Naive thymus-derived CD4-positive, alpha-beta T cell (primary cell): ENCODE measurements around the gene CRAMP1. TPM values are rescaled to one million over a fixed set of nuclear protein-coding genes. Genes with fewer than 3 reads are reported as not detected.

Source experiments
- ATAC-seq: fragments of 150-1000 bp; cut with Tn5 transposase; 2 replicates; pipeline ENCODE4 v1.10.0; 2021; ENCODE audit warnings: mild to moderate bottlenecking, moderate library complexity
- CTCF ChIA-PET: fragments of 350-600 bp; sonication (Branson Sonifier 250); formaldehyde crosslinking; loops from one replicate; lab custom pipeline; 2021; ENCODE audit warnings: antibody characterized with exemption; lab: Charles Lee
- POLR2A ChIA-PET: fragments of 350-600 bp; sonication (Branson Sonifier 250); formaldehyde crosslinking; loops from one replicate; lab custom pipeline; 2021; ENCODE audit warnings: antibody characterized with exemption, inconsistent platforms; lab: Charles Lee
- DNase-seq, 9 donors: peaks; one replicate each; pipeline versions ENCODE4 v3.0.0 to v3.0.0-alpha.2; 2020 to 2022; ENCODE audit warnings: mixed read lengths in 1 of 9
- H3K27ac ChIP-seq: one replicate; pipeline ENCODE4 v1.7.0; 2013; ENCODE audit warnings: mild to moderate bottlenecking, low read depth, low read length, moderate library complexity
- H3K27me3 ChIP-seq, 2 donors: one replicate each; pipeline ENCODE4 v1.7.0; 2013; ENCODE audit warnings: low read length in 2 of 2, mild to moderate bottlenecking in 2 of 2, moderate library complexity in 2 of 2; ENCODE audit not compliant: control insufficient read depth in 2 of 2, insufficient read depth in 2 of 2
- H3K36me3 ChIP-seq, 3 experiments: 1 replicate in 2 of 3; 2 replicates in 1 of 3; pipeline ENCODE4 v1.7.0; 2013; ENCODE audit warnings: low read length in 3 of 3, mild to moderate bottlenecking in 3 of 3, moderate library complexity in 1 of 3; ENCODE audit not compliant: insufficient read depth in 3 of 3, control insufficient read depth in 2 of 3
- H3K4me1 ChIP-seq, 2 donors: one replicate each; pipeline ENCODE4 v1.7.0; 2013; ENCODE audit warnings: low read length in 2 of 2, mild to moderate bottlenecking in 2 of 2, moderate library complexity in 1 of 2; ENCODE audit not compliant: control insufficient read depth in 2 of 2, insufficient read depth in 2 of 2
- H3K4me3 ChIP-seq: 2 replicates; pipeline ENCODE4 v1.7.0; 2013; ENCODE audit warnings: mild to moderate bottlenecking, low read length
- H3K9me3 ChIP-seq, 3 experiments: 1 replicate in 2 of 3; 2 replicates in 1 of 3; pipeline ENCODE4 v1.7.0; 2013; ENCODE audit warnings: low read length in 3 of 3; ENCODE audit not compliant: control insufficient read depth in 2 of 3
- H3K27ac Mint-ChIP-seq, 9 donors: one replicate each; pipeline ENCODE4 v1.8.0; 2020 to 2022; ENCODE audit warnings: mixed read lengths in 9 of 9, mild to moderate bottlenecking in 8 of 9, moderate library complexity in 5 of 9, inconsistent platforms in 2 of 9
- H3K27me3 Mint-ChIP-seq, 5 donors: one replicate each; pipeline ENCODE4 v1.8.0; 2021 to 2022; ENCODE audit warnings: mixed read lengths in 5 of 5, mild to moderate bottlenecking in 1 of 5
- H3K36me3 Mint-ChIP-seq, 5 donors: one replicate each; pipeline ENCODE4 v1.8.0; 2020 to 2022; ENCODE audit warnings: mixed read lengths in 5 of 5, mild to moderate bottlenecking in 3 of 5, inconsistent platforms in 1 of 5
- H3K4me1 Mint-ChIP-seq, 7 donors: one replicate each; pipeline ENCODE4 v1.8.0; 2020 to 2022; ENCODE audit warnings: mixed read lengths in 7 of 7, mild to moderate bottlenecking in 3 of 7, inconsistent platforms in 1 of 7
- H3K4me3 Mint-ChIP-seq, 10 donors: one replicate each; pipeline ENCODE4 v1.8.0; 2020 to 2022; ENCODE audit warnings: mild to moderate bottlenecking in 10 of 10, mixed read lengths in 10 of 10, moderate library complexity in 6 of 10, inconsistent platforms in 2 of 10
- H3K9me3 Mint-ChIP-seq, 11 donors: one replicate each; pipeline ENCODE4 v1.8.0; 2020 to 2022; ENCODE audit warnings: mixed read lengths in 11 of 11, mild to moderate bottlenecking in 4 of 11, inconsistent platforms in 1 of 11, moderate library complexity in 1 of 11
- intact Hi-C, 2 donors: fragments of 100-400 bp; cut with micrococcal nuclease; formaldehyde crosslinking; loops; one replicate each; pipeline ENCODE4 v1.15.1; 2023
- polyA plus RNA-seq, 2 donors: library from polyadenylated mRNA; unstranded; fragments of 300-500 nt; fragmentation: Illumina TruSeq; gene quantifications; one replicate each; pipeline ENCODE4 v1.2.3, GENCODE V29; 2021
- total RNA-seq, 6 experiments: library from RNA in 5 of 6; stranded (reverse) in 5 of 6; gene quantifications; 1 replicate in 5 of 6; 2 replicates in 1 of 6; pipeline ENCODE4 v1.2.3 and lab custom pipeline; 2021 to 2026

Gene CRAMP1
- total and polyA plus RNA-seq, 7 experiments from 2014 or later, result 2.1 to 33.2 (median 31.2) TPM

DNA sequence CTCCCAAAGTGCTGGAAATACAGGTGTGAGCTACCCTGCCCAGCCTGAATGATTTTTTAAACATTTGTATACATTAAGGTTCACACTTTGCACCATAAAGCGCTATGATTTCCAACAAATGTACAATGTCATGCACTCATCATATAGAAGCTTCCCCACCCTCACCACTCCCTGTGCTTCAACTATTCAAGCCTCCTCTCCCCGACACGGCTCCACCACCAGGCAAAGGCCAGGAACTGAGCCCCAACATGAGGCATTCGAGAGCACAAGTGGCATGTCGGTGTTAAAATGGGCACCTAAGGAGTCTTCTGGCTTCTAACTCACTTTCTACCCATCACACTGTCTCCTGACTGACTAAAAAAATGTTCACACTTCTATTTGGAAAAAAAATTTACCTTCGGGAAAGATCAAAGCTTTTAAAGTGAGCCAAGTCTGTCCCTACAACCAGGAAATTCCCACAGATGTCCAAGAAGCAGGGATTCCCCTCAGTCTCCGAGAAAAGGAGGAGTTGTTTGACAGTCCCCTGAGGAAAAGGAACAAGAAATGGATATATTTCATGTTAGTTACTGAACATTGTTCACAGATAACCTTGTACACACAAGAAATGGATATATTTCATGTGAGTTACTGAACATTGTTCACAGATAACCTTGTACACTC is 41.0 kb upstream of the CRAMP1 start:
- Histone ChIP-seq H3K27me3 (no peaks in the 10 kb centered on the region), H3K4me1 (no peaks in the 10 kb centered on the region), H3K36me3 (no peaks in the 10 kb centered on the region), H3K4me3 (no peak overlapping the region), H3K27ac (no peak overlapping the region), H3K9me3 (no peaks in the 10 kb centered on the region)
- intact Hi-C loops, result loop anchor here in 1 of 2 donors (1.0 kb wide), 1 partner anchor 12 kb away; no protein-coding TSS in a partner anchor
- H3K27ac Mint-ChIP-seq, result peak overlapping the region in 2 of 9 donors; percentile 23 to 40
- no peaks in the 10 kb centered on the region for H3K27me3 Mint-ChIP-seq
- ATAC-seq (no peak), DNase-seq (no peak)
- ChIA-PET CTCF (no interaction called here), POLR2A (no interaction called here)
- no peak overlapping the region for H3K4me3 Mint-ChIP-seq
- H3K4me1 Mint-ChIP-seq, result peaks cover 0 to 12% (median 0%) of the 10 kb centered on the region in 7 donors
- H3K36me3 Mint-ChIP-seq, result no peaks in the 10 kb centered on the region
- peaks cover 0 to 3% (median 0%) of the 10 kb centered on the region in 11 donors for H3K9me3 Mint-ChIP-seq

DNA sequence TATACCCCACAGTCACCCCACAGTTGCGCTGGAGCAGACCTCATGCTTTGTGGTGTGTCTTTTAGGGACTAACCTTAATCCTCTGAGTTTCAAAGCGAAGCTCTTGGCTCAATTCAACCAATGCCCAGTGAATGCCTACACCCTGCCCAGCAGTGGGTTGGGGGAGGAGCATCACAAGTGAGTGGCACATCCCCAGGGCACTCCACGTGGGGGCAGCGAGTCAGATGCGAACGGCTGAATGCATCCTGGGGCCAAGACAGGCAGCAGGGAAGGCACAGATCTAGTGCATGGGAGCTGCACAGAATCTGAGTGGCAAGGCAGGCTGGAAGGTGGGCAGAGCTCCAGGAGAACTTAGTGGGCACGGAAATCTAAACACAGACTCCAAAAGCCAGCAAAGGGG is 39.5 kb upstream of the CRAMP1 start:
- H3K27me3 Mint-ChIP-seq, result no peaks in the 10 kb centered on the region
- POLR2A ChIA-PET, result interaction anchor here (0.8 kb wide), 1 partner anchor 29 kb away, joined by 3 read pairs; no protein-coding TSS in a partner anchor

DNA sequence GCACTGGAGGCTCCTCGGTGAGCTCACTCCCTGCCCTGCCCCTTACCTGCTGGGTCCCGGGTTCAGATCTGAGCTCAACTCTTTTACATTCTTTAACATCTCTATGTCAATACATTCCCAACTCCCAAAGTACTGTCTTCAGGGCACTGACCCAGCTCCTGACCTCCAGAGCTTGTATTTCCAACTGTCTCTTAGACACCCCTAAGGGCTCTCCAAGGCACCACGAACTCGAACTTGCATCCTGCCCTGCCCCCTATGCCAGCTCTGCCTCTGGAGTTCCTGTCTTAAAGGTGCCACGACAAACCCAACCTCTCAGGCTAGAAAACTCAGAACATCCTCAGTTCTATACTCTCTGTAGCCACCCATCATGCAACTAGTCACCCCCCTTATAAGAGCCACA is 38.9 kb upstream of the CRAMP1 start:
- no peaks in the 10 kb centered on the region for H3K4me1 Mint-ChIP-seq
- H3K27ac Mint-ChIP-seq, result peak overlapping the region in 2 of 9 donors; percentile 27 to 59

More for the DNA sequence above, 39.5 kb upstream of the CRAMP1 start:
- ATAC-seq (no peak), DNase-seq (no peak)
- H3K27ac ChIP-seq, result no peak overlapping the region
- H3K27me3 ChIP-seq, result no peaks in the 10 kb centered on the region
- peaks cover 0 to under 1% (median 0%) of the 10 kb centered on the region in 7 donors for H3K4me1 Mint-ChIP-seq
- CTCF ChIA-PET, result no interaction called here
- no peaks in the 10 kb centered on the region for H3K4me1 ChIP-seq
- peaks cover 0 to 3% (median 0%) of the 10 kb centered on the region in 11 donors for H3K9me3 Mint-ChIP-seq
- H3K27ac Mint-ChIP-seq, result no peak overlapping the region
- no peaks in the 10 kb centered on the region for H3K36me3 ChIP-seq
- intact Hi-C loops, result no loop called here
- no peak overlapping the region for H3K4me3 ChIP-seq
- no peaks in the 10 kb centered on the region for H3K36me3 Mint-ChIP-seq
- H3K9me3 ChIP-seq, result no peaks in the 10 kb centered on the region
- H3K4me3 Mint-ChIP-seq, result no peak overlapping the region

DNA sequence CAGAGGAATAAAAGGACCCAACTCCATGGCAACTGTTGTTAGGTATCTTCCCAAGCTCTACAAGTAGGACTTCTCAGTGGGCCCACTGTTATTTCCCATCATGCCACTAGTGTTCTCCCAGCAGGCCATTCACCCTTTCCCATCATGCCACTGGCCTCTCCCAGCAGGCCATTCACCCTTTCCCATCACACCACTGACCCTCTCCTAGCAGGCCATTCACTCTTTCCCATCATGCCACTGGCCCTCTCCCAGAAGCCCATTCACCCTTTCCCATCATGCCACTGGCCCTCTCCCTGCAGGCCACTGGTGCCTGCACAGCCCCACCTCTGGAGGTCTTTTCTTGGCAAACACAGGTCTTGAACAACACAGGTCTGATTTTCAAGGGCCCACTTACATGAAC is 36.6 kb upstream of the CRAMP1 start:
- H3K27me3 Mint-ChIP-seq, result no peaks in the 10 kb centered on the region
- DNase-seq, result no peak
- POLR2A ChIA-PET, result interaction anchor here (0.7 kb wide), 1 partner anchor 143 kb away, joined by 7 read pairs; no protein-coding TSS in a partner anchor

More for the DNA sequence above, 38.9 kb upstream of the CRAMP1 start:
- intact Hi-C loops, result no loop called here
- no peak overlapping the region for H3K4me3 Mint-ChIP-seq
- POLR2A ChIA-PET, result interaction anchor here (0.8 kb wide), 1 partner anchor 30 kb away, joined by 3 read pairs; no protein-coding TSS in a partner anchor
- Histone ChIP-seq H3K27me3 (no peaks in the 10 kb centered on the region), H3K4me3 (no peak overlapping the region), H3K4me1 (no peaks in the 10 kb centered on the region), H3K36me3 (no peaks in the 10 kb centered on the region), H3K9me3 (no peaks in the 10 kb centered on the region), H3K27ac (no peak overlapping the region)
- H3K36me3 Mint-ChIP-seq, result no peaks in the 10 kb centered on the region
- no peaks in the 10 kb centered on the region for H3K27me3 Mint-ChIP-seq
- no peak for DNase-seq
- H3K9me3 Mint-ChIP-seq, result peaks cover 0 to 3% (median 0%) of the 10 kb centered on the region in 11 donors
- no peak for ATAC-seq
- CTCF ChIA-PET, result no interaction called here

DNA sequence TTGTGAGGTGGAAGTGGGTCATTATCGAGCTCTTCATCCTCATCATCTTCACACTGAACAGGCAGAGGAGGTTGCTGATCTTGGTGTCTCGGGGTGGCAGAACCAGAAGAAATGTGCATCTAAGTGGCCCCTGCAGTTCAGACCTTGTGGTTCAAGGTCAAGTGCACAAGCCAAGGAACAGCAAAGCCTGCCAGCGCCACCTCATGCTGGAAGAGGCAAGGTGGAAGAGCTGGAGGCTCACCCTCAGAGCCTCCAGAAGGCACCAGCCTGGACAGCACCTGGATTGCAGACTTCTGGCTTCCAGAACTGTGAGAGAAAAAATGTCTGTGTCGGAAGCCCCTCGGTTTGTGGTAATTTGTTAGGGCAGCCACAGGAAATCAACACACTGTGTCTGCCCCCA is 32.9 kb upstream of the CRAMP1 start:
- ChIA-PET CTCF (interaction anchor here (1.2 kb wide), 1 partner anchor 216 kb away, joined by 3 read pairs; no protein-coding TSS in a partner anchor), POLR2A (no interaction called here)
- Mint-ChIP-seq H3K9me3 (peaks cover 0 to 3% (median 0%) of the 10 kb centered on the region in 11 donors), H3K4me1 (no peaks in the 10 kb centered on the region), H3K27me3 (no peaks in the 10 kb centered on the region), H3K27ac (peak overlapping the region in 1 of 9 donors; percentile 27), H3K36me3 (peaks cover 0 to 6% (median 0%) of the 10 kb centered on the region in 5 donors), H3K4me3 (no peak overlapping the region)
- Histone ChIP-seq H3K27me3 (no peaks in the 10 kb centered on the region), H3K36me3 (no peaks in the 10 kb centered on the region), H3K4me1 (no peaks in the 10 kb centered on the region), H3K27ac (no peak overlapping the region), H3K9me3 (no peaks in the 10 kb centered on the region), H3K4me3 (no peak overlapping the region)
- ATAC-seq, result no peak
- DNase-seq, result no peak
- intact Hi-C loops, result no loop called here

More for the DNA sequence above, 36.6 kb upstream of the CRAMP1 start:
- Histone ChIP-seq H3K9me3 (no peaks in the 10 kb centered on the region), H3K27me3 (no peaks in the 10 kb centered on the region), H3K27ac (no peak overlapping the region), H3K4me1 (no peaks in the 10 kb centered on the region), H3K4me3 (no peak overlapping the region), H3K36me3 (no peaks in the 10 kb centered on the region)
- H3K4me3 Mint-ChIP-seq, result no peak overlapping the region
- intact Hi-C loops, result no loop called here
- ATAC-seq, result no peak
- H3K4me1 Mint-ChIP-seq, result no peaks in the 10 kb centered on the region
- H3K9me3 Mint-ChIP-seq, result peaks cover 0 to 3% (median 0%) of the 10 kb centered on the region in 11 donors
- H3K27ac Mint-ChIP-seq, result no peak overlapping the region
- CTCF ChIA-PET, result no interaction called here
- H3K36me3 Mint-ChIP-seq, result no peaks in the 10 kb centered on the region

DNA sequence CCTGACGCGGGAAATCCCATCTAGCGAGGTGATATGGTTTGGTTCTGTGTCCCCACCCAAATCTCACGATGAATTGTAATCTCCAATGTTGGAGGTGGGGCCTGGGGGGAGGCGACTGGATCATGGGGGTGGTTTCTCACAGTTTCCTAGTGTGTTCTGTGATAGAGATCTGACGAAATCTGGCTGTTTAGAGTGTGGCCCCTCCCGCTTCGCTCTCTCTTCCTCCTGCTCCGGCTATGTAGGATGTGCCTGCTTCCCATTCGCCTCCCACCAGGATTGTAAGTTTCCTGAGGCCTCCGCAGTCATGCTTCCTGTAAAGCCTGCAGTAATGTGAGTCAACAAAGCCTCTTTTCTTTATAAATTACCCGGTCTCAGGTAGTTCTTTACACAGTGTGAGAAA is 31.9 kb upstream of the CRAMP1 start:
- Mint-ChIP-seq H3K27ac (no peak overlapping the region), H3K4me1 (no peaks in the 10 kb centered on the region), H3K36me3 (peaks cover 0 to 6% (median 0%) of the 10 kb centered on the region in 5 donors), H3K4me3 (no peak overlapping the region), H3K27me3 (no peaks in the 10 kb centered on the region), H3K9me3 (peaks cover 0 to 3% (median 0%) of the 10 kb centered on the region in 11 donors)
- no peaks in the 10 kb centered on the region for H3K27me3 ChIP-seq
- no peaks in the 10 kb centered on the region for H3K4me1 ChIP-seq
- no peak overlapping the region for H3K4me3 ChIP-seq
- ATAC-seq (no peak), DNase-seq (no peak)
- ChIA-PET CTCF (no interaction called here), POLR2A (interaction anchor here (0.7 kb wide), 1 partner anchor 772 kb away, joined by 3 read pairs; no protein-coding TSS in a partner anchor)
- H3K36me3 ChIP-seq, result no peaks in the 10 kb centered on the region
- no peaks in the 10 kb centered on the region for H3K9me3 ChIP-seq
- intact Hi-C loops, result no loop called here
- H3K27ac ChIP-seq, result no peak overlapping the region
